22Rv1 (cell line): ENCODE results near the gene PACRG.

Experiments used
- ZFX ChIP-seq: fragments of 450-650 bp; IDR thresholded peaks from 2 replicates; pipeline ENCODE4 v1.6.1; 2017; ENCODE audit warnings: antibody characterized with exemption, borderline replicate concordance
- TF ChIP-seq, protein P1 (sequence below): fragments of 450-650 bp; IDR thresholded peaks from 2 replicates; pipeline ENCODE4 v1.5.1; 2017; ENCODE audit warnings: mild to moderate bottlenecking

DNA sequence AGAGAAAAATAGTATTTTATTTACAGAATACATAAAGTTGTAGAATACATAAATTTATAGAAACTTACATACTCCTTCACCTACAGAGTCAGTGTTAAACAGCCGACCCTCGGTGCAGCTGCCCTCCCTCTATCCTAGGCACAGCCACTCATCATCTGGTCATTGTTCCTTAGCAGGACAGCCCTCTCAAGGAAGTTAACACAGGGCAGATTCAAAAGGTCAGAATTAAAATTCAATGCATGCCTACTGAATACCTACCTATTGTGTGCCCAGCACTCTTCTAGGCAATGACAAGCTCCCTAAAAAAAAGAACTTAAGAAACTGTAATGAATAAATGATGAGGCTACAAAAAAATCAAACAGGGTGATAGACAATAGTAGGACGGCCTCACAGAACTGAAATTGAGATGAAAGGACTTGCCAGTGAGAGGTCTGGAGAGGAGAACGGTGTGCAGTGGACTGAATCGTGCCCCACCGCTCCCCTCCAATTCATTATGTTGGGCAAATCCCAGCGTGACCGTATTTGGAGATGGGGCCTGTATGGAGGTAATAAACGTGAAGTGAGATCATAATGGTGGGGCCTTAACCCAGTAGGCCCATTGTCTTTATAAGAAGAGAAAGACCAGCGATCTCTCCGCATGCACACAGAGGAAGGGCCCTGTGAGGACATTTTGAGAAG is 326.0 kb downstream of the PACRG start:
- TF ChIP-seq, protein P1, sequence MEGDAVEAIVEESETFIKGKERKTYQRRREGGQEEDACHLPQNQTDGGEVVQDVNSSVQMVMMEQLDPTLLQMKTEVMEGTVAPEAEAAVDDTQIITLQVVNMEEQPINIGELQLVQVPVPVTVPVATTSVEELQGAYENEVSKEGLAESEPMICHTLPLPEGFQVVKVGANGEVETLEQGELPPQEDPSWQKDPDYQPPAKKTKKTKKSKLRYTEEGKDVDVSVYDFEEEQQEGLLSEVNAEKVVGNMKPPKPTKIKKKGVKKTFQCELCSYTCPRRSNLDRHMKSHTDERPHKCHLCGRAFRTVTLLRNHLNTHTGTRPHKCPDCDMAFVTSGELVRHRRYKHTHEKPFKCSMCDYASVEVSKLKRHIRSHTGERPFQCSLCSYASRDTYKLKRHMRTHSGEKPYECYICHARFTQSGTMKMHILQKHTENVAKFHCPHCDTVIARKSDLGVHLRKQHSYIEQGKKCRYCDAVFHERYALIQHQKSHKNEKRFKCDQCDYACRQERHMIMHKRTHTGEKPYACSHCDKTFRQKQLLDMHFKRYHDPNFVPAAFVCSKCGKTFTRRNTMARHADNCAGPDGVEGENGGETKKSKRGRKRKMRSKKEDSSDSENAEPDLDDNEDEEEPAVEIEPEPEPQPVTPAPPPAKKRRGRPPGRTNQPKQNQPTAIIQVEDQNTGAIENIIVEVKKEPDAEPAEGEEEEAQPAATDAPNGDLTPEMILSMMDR, result no peak
- TF ChIP-seq ZFX, result no peak
